Thyroid gland (tissue), 4 donors: Measurements from ENCODE around the gene ITGAV. TPM values are rescaled to one million over a fixed set of nuclear protein-coding genes. Genes with fewer than 3 reads are reported as not detected.

ENCODE experiments used
- DNase-seq, 2 donors: peaks; one replicate each; pipeline ENCODE4 v3.0.0-alpha.2; 2019
- H3K27ac ChIP-seq, 3 donors: fragments of 200-600 bp; sonication (generic); 1 replicate in 2 of 3; 2 replicates in 1 of 3; pipeline ENCODE4 v1.5.1; 2016 to 2019; ENCODE audit warnings: mild to moderate bottlenecking in 1 of 3, moderate library complexity in 1 of 3
- H3K27me3 ChIP-seq: fragments of 200-600 bp; sonication (generic); one replicate; pipeline ENCODE4 v1.5.1; 2019
- H3K36me3 ChIP-seq, 2 donors: fragments of 200-600 bp; sonication (generic); one replicate each; pipeline ENCODE4 v1.5.1; 2016 to 2019
- H3K4me1 ChIP-seq, 2 donors: fragments of 200-600 bp; sonication (generic); one replicate each; pipeline ENCODE4 v1.5.1; 2017 to 2019
- H3K4me3 ChIP-seq, 3 donors: fragments of 200-600 bp; sonication (generic); replicated peaks in 1 of 3; 1 replicate in 2 of 3; 2 replicates in 1 of 3; pipeline ENCODE4 v1.5.1; 2016; ENCODE audit warnings: mild to moderate bottlenecking in 1 of 3
- H3K9me3 ChIP-seq: fragments of 200-600 bp; sonication (generic); one replicate; pipeline ENCODE4 v1.5.1; 2017
- POLR2A ChIP-seq, 2 donors: fragments of 450-650 bp; IDR thresholded peaks; one replicate each; pipeline ENCODE4 v1.6.1; 2017; ENCODE audit warnings: antibody characterized with exemption in 2 of 2, mild to moderate bottlenecking in 2 of 2, moderate library complexity in 1 of 2
- WGBS, 2 donors: methylation state at CpG; one replicate each; pipeline ENCODE4 v1.1.5; 2017; 5-methylcytosine and 5-hydroxymethylcytosine counted together
- intact Hi-C: fragments of 100-400 bp; cut with DNase I; formaldehyde crosslinking; loops from one replicate; pipeline ENCODE4 v1.15.1; 2023
- total RNA-seq, 4 donors: library from RNA; depleted of rRNA; stranded (reverse); fragments of >200 nt; gene quantifications; one replicate each; pipeline ENCODE4 v1.2.3, GENCODE V29; 2016
- TF ChIP-seq, protein P1 (sequence below), 6 experiments: fragments of 200-600 bp in 3 of 6; fragments of 450-650 bp in 3 of 6; sonication (generic) in 3 of 6; IDR thresholded peaks; one replicate each; pipeline ENCODE4 v1.5.1; 2016 to 2019; ENCODE audit warnings: antibody characterized with exemption in 6 of 6, mild to moderate bottlenecking in 2 of 6, inconsistent platforms in 1 of 6, moderate library complexity in 1 of 6

Gene ITGAV
- total RNA-seq, 4 donors from 2014 or later: 136 to 186 (median 143) TPM

DNA sequence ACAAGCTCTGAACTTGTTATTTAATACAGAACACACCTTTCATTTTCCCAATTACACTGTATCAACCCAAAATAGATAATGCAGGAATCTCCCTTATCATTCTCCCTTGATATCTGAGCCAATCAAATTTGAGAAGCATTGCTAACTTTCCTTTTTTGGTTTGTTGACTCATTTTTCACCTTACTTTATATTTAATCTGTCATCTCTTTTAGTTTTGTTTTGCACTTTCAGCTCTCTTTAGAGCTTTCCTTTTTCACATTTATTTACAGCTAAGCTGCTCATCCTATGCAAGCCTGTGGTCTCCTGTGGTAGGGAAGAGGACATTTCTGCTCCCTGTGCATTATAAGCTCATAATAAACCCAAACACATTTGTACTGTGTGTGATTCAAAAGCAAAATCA lies 50.1 kb downstream of the ITGAV start:
- Histone ChIP-seq H3K36me3 (peaks cover 4 to 11% of the 10 kb centered on the region in 2 donors), H3K27me3 (no peaks in the 10 kb centered on the region), H3K4me1 (peaks cover 0 to 4% of the 10 kb centered on the region in 2 donors), H3K27ac (no peak overlapping the region), H3K9me3 (no peaks in the 10 kb centered on the region), H3K4me3 (no peak overlapping the region)
- DNase-seq: no peak
- intact Hi-C loops: loop anchor here (5.0 kb wide), 1 partner anchor 133 kb away; no protein-coding TSS in a partner anchor
- TF ChIP-seq, protein P1, sequence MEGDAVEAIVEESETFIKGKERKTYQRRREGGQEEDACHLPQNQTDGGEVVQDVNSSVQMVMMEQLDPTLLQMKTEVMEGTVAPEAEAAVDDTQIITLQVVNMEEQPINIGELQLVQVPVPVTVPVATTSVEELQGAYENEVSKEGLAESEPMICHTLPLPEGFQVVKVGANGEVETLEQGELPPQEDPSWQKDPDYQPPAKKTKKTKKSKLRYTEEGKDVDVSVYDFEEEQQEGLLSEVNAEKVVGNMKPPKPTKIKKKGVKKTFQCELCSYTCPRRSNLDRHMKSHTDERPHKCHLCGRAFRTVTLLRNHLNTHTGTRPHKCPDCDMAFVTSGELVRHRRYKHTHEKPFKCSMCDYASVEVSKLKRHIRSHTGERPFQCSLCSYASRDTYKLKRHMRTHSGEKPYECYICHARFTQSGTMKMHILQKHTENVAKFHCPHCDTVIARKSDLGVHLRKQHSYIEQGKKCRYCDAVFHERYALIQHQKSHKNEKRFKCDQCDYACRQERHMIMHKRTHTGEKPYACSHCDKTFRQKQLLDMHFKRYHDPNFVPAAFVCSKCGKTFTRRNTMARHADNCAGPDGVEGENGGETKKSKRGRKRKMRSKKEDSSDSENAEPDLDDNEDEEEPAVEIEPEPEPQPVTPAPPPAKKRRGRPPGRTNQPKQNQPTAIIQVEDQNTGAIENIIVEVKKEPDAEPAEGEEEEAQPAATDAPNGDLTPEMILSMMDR (IDR thresholded peaks at IDR 0.05): no peak
- TF ChIP-seq POLR2A (IDR thresholded peaks at IDR 0.05): no peak

DNA sequence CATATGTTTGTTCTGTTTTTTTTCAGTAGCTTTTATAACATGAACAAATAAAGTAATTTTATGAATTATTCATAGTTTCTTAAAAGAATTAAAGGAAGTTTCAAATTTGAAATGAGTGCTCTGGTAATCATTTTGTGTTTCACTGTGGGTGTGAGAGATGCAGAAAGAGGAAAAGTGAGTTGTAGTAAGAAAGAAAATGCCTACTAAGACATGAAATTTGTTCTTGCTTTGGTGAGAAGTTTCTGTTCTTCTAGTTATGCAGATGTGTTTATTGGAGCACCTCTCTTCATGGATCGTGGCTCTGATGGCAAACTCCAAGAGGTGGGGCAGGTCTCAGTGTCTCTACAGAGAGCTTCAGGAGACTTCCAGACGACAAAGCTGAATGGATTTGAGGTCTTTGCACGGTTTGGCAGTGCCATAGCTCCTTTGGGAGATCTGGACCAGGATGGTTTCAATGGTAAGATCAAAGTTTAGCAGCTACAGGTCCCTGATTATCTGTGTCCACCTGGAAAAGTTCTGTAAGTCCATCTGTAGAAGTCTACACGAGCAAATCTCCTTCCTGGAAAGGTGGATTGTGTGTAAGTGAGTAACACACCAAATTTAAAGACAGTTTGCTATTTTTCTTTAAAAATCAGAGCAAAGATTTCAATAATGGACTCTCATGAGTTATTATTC lies 51.4 kb downstream of the ITGAV start:
- no peak for DNase-seq
- Histone ChIP-seq H3K9me3 (no peaks in the 10 kb centered on the region), H3K27me3 (no peaks in the 10 kb centered on the region), H3K27ac (peak overlapping the region in 2 of 3 donors; percentile 26 to 52), H3K4me1 (peaks cover 0 to 4% of the 10 kb centered on the region in 2 donors), H3K36me3 (peaks cover 4 to 11% of the 10 kb centered on the region in 2 donors), H3K4me3 (no peak overlapping the region)
- WGBS, 2 donors: 76% methylated on average over 4 of the region's 4 CpGs
- no peak for TF ChIP-seq POLR2A (IDR thresholded peaks at IDR 0.05)
- TF ChIP-seq, protein P1 (IDR thresholded peaks at IDR 0.05): no peak
- intact Hi-C loops: loop anchor here (5.0 kb wide), 1 partner anchor 134 kb away; no protein-coding TSS in a partner anchor

DNA sequence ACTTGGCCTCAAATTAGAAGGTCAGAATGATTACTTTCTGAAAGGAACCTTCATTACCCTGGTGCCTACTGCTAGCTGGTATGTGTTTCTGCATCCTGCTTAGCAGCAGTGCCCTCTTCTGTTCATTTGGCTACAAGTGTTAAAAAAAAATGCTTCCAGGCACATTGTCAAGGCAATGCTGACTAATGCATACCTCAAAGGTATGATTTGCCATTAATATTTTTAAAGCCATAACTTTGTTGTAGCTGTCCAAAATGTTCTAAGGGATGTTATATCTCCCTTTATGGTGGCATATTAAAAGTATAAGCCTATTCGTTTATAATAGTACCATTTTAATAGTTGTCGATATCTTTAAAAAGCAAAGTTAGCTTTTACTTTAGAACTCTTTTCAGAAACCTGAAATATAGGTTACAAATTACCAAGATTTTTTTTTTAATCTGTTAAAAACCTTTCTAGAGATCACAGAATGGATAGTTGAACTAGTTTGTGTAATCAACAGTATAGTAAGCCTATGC lies 52.0 kb downstream of the ITGAV start:
- peak; percentile 33 to 48 for DNase-seq
- Histone ChIP-seq H3K4me3 (no peak overlapping the region), H3K4me1 (peaks cover 0 to 4% of the 10 kb centered on the region in 2 donors), H3K9me3 (no peaks in the 10 kb centered on the region), H3K27me3 (no peaks in the 10 kb centered on the region), H3K27ac (peak overlapping the region in 2 of 3 donors; percentile 26 to 52), H3K36me3 (peaks cover 7 to 15% of the 10 kb centered on the region in 2 donors)
- intact Hi-C loops: loop anchor here (5.0 kb wide), 1 partner anchor 135 kb away; no protein-coding TSS in a partner anchor
- 85 to 88% methylated on average over 2 of the region's 2 CpGs for WGBS, 2 donors
- no peak for TF ChIP-seq POLR2A (IDR thresholded peaks at IDR 0.05)
- TF ChIP-seq, protein P1 (IDR thresholded peaks at IDR 0.05): peak; percentile 30 to 89 (median 72)

DNA sequence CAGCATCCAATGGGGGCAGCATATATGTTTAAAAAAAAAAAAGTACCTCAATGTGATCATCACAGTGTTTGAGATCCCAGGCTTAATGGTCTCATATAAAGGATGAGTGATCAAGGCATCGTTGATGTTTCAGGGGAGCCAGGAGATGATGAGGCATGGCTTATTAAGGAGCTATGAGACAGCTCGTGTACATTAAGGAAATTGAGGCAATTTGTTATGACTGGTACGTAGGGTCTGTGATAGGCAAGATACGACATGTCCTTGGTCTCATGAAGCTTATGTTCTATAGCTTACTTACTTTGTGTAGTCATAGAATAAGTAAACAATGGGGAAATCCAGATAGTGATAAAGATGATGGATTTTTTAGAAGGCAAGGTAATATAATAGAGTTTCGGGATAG lies 54.9 kb downstream of the ITGAV start:
- H3K27ac ChIP-seq: no peak overlapping the region
- no peaks in the 10 kb centered on the region for H3K9me3 ChIP-seq
- TF ChIP-seq, protein P1 (IDR thresholded peaks at IDR 0.05): no peak
- no peak for TF ChIP-seq POLR2A (IDR thresholded peaks at IDR 0.05)
- peaks cover 0 to 4% of the 10 kb centered on the region in 2 donors for H3K4me1 ChIP-seq
- intact Hi-C loops: loop anchor here (5.0 kb wide), 1 partner anchor 137 kb away; no protein-coding TSS in a partner anchor
- DNase-seq: no peak
- peaks cover 12 to 21% of the 10 kb centered on the region in 2 donors for H3K36me3 ChIP-seq
- WGBS, 2 donors: 93 to 98% methylated on average over 5 of the region's 5 CpGs
- no peak overlapping the region for H3K4me3 ChIP-seq
- H3K27me3 ChIP-seq: no peaks in the 10 kb centered on the region

DNA sequence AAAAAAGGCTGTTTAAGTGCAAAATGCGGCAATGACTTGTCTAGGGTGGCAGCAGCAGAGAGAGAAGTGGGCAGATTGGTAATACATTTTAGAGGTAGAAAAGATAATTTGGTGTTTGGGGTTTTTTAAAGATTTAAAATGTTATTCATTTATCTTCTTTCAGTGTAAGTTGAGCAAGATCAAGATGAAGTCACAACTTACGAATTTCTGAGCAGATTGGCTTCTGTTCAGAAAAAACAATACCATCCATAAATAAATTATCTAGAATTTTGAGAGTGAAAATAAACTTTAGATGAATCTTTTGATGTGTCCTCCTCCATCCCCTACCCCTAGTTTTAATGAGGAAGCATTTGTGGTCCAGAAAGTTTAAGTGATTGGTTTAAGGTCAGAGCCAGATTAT lies 56.1 kb downstream of the ITGAV start:
- Histone ChIP-seq H3K9me3 (no peaks in the 10 kb centered on the region), H3K4me1 (peaks cover 0 to 4% of the 10 kb centered on the region in 2 donors), H3K36me3 (peaks cover 12 to 26% of the 10 kb centered on the region in 2 donors), H3K27me3 (no peaks in the 10 kb centered on the region), H3K27ac (no peak overlapping the region), H3K4me3 (no peak overlapping the region)
- 91 to 94% methylated on average over 2 of the region's 2 CpGs for WGBS, 2 donors
- TF ChIP-seq, protein P1 (IDR thresholded peaks at IDR 0.05): no peak
- no peak for TF ChIP-seq POLR2A (IDR thresholded peaks at IDR 0.05)
- no peak for DNase-seq
- intact Hi-C loops: no loop called here
